K562 (cell line): Measurements from ENCODE around the gene IGFL1. TPM values are rescaled to one million over a fixed set of nuclear protein-coding genes. Genes with fewer than 3 reads are reported as not detected.

Experiments
- ATAC-seq: fragments of 200-7000 bp; cut with Tn5 transposase; 3 replicates; pipeline ENCODE4 v1.9.1; 2020; ENCODE audit warnings: moderate library complexity
- BruUV-seq: library from RNA; stranded (reverse); fragments of 400-500 nt; replicated peaks from 2 replicates; lab custom pipeline; 2021; lab: Mats Ljungman, UMichigan
- CTCF ChIA-PET: fragments of 300-600 bp; formaldehyde crosslinking; extraction: SDS; loops from one replicate; lab custom pipeline; 2021; ENCODE audit warnings: low intra/inter-chr PET ratio; lab: Yijun Ruan, JAX
- POLR2A ChIA-PET: fragments of 300-600, 350-650 bp; sonication (Branson Sonifier 250); formaldehyde crosslinking; extraction: SDS; loops from one replicate; lab custom pipeline; 2021; ENCODE audit warnings: antibody characterized with exemption, inconsistent platforms; lab: Yijun Ruan, JAX
- DNase-seq, 4 experiments: peaks; one replicate each; pipeline versions ENCODE4 v3.0.0 to v3.0.0-alpha.2; 2011 to 2018; ENCODE audit warnings: low spot score in 3 of 4, mixed read lengths in 3 of 4; ENCODE audit errors: extremely low read depth in 1 of 4
- FAIRE-seq: peaks from 2 replicates; lab custom pipeline; 2011; peaks lifted over from hg19 to GRCh38; lab: Jason Lieb, UNC
- H2AFZ ChIP-seq: 2 replicates; pipeline ENCODE4 v1.6.0; 2011; ENCODE audit warnings: low read depth, low read length, control low read depth, inconsistent platforms
- H3K27ac ChIP-seq: fragments of 200-600 bp; 3 replicates; pipeline ENCODE4 v1.8.0; 2011; ENCODE audit warnings: low read depth, mild to moderate bottlenecking, control low read depth, inconsistent platforms, low read length, moderate library complexity, mixed read lengths; ENCODE audit errors: extremely low read depth
- H3K27me3 ChIP-seq, 2 experiments: fragments of 300-600 bp in 1 of 2; 2 replicates in 1 of 2; 3 replicates in 1 of 2; pipeline versions ENCODE4 v1.6.0 to v1.8.0; 2011; ENCODE audit warnings: inconsistent platforms in 2 of 2, low read length in 2 of 2, mild to moderate bottlenecking in 1 of 2, mixed read lengths in 1 of 2, moderate library complexity in 1 of 2; ENCODE audit not compliant: control insufficient read depth in 2 of 2, insufficient read depth in 2 of 2
- H3K36me3 ChIP-seq: fragments of 300-600 bp; 3 replicates; pipeline ENCODE4 v1.8.0; 2011; ENCODE audit warnings: mild to moderate bottlenecking, low read length, inconsistent platforms; ENCODE audit not compliant: control insufficient read depth, insufficient read depth
- H3K4me1 ChIP-seq, 2 experiments: fragments of 200-600 bp in 1 of 2; replicated peaks in 1 of 2; 2 replicates in 1 of 2; 3 replicates in 1 of 2; pipeline versions ENCODE4 v1.5.1 to v1.8.0; 2011; ENCODE audit warnings: inconsistent platforms in 2 of 2, low read length in 2 of 2, mild to moderate bottlenecking in 1 of 2, mixed read lengths in 1 of 2, moderate library complexity in 1 of 2; ENCODE audit not compliant: control insufficient read depth in 2 of 2, insufficient read depth in 2 of 2
- H3K4me2 ChIP-seq: 2 replicates; pipeline ENCODE4 v1.6.1; 2011; ENCODE audit warnings: low read length, control low read depth, inconsistent platforms, mixed read lengths; ENCODE audit not compliant: insufficient read depth
- H3K4me3 ChIP-seq: fragments of 200-600 bp; sonication (generic), shearing (Covaris generic); 2 replicates; pipeline ENCODE4 v1.5.1; 2016; ENCODE audit warnings: control low read depth, inconsistent platforms
- H3K79me2 ChIP-seq: fragments of 200-600 bp; 3 replicates; pipeline ENCODE4 v1.8.0; 2011; ENCODE audit warnings: low read length, inconsistent platforms; ENCODE audit not compliant: control insufficient read depth, insufficient read depth
- H3K9ac ChIP-seq, 2 experiments: 2 replicates each; pipeline versions ENCODE4 v1.6.0 to v1.6.1; 2011; ENCODE audit warnings: low read depth in 2 of 2, low read length in 2 of 2, control low read depth in 1 of 2, inconsistent platforms in 1 of 2, mild to moderate bottlenecking in 1 of 2, mixed read lengths in 1 of 2; ENCODE audit not compliant: insufficient read depth in 1 of 2
- H3K9me1 ChIP-seq: one replicate; pipeline ENCODE4 v1.6.0; 2011; ENCODE audit warnings: inconsistent platforms, mild to moderate bottlenecking, low read length, moderate library complexity; ENCODE audit not compliant: control insufficient read depth, insufficient read depth
- H3K9me3 ChIP-seq: replicated peaks from 2 replicates; pipeline ENCODE4 v1.5.1; 2011; ENCODE audit warnings: low read depth, low read length, inconsistent platforms; ENCODE audit not compliant: control insufficient read depth, insufficient read depth
- H4K20me1 ChIP-seq: replicated peaks from 2 replicates; pipeline ENCODE4 v1.6.1; 2011; ENCODE audit warnings: low read length, inconsistent platforms, mixed read lengths; ENCODE audit not compliant: control insufficient read depth, insufficient read depth
- CBFA2T3 ChIP-seq: fragments of 450-650 bp; IDR thresholded peaks from 2 replicates; pipeline ENCODE4 v1.6.1; 2017
- HDAC1 ChIP-seq, 2 experiments: fragments of 450-650 bp; IDR thresholded peaks; 2 replicates each; pipeline ENCODE4 v1.6.1; 2016 to 2017; ENCODE audit warnings: inconsistent platforms in 1 of 2, mild to moderate bottlenecking in 1 of 2, moderate library complexity in 1 of 2
- MAFK ChIP-seq: IDR thresholded peaks from 2 replicates; pipeline ENCODE4 v1.6.1; 2011; ENCODE audit warnings: low read length, improper control_type of control experiment
- MED1 ChIP-seq: sonication (generic); formaldehyde crosslinking; IDR thresholded peaks from 2 replicates; pipeline ENCODE4 v1.8.1; 2023; ENCODE audit warnings: missing genetic modification reagents, borderline replicate concordance
- POU5F1 ChIP-seq: fragments of 150-350 bp; IDR thresholded peaks from 2 replicates; pipeline ENCODE4 v1.6.1; 2014; ENCODE audit warnings: borderline replicate concordance, low read length, low read depth, mild to moderate bottlenecking; ENCODE audit not compliant: partially characterized antibody
- PPARD ChIP-seq: fragments of 250-450 bp; sonication (Bioruptor Pico); IDR thresholded peaks from 2 replicates; pipeline ENCODE4 v1.8.0; 2022; ENCODE audit warnings: inconsistent platforms, mild to moderate bottlenecking, moderate library complexity
- RBM39 ChIP-seq: fragments of 200-400 bp; formaldehyde crosslinking; optimal IDR thresholded peaks from 2 replicates; pipeline ENCODE3; 2018; ENCODE audit warnings: low read depth, low read length
- SP1 ChIP-seq: sonication (generic); formaldehyde crosslinking; IDR thresholded peaks from 2 replicates; pipeline ENCODE4 v1.8.1; 2022; ENCODE audit warnings: mild to moderate bottlenecking, missing genetic modification reagents
- STAT5A ChIP-seq: IDR thresholded peaks from 2 replicates; pipeline ENCODE4 v1.6.1; 2012; ENCODE audit warnings: low read length, inconsistent platforms, borderline replicate concordance
- TAF7 ChIP-seq: fragments of 450-650 bp; IDR thresholded peaks from 2 replicates; pipeline ENCODE4 v1.6.1; 2016; ENCODE audit warnings: missing genetic modification characterization, missing compliant biosample characterization
- ZNF124 ChIP-seq: sonication (generic); formaldehyde crosslinking; IDR thresholded peaks from 2 replicates; pipeline ENCODE4 v1.8.1; 2022; ENCODE audit warnings: missing genetic modification reagents
- ZNF274 ChIP-seq: IDR thresholded peaks from 2 replicates; pipeline ENCODE4 v1.6.1; 2011; ENCODE audit warnings: low read depth, mild to moderate bottlenecking, low read length, moderate library complexity, borderline replicate concordance
- ZNF282 ChIP-seq: sonication (generic); formaldehyde crosslinking; IDR thresholded peaks from 2 replicates; pipeline ENCODE4 v1.8.1; 2023; ENCODE audit warnings: missing genetic modification reagents
- ZNF586 ChIP-seq: fragments of 450-650 bp; formaldehyde crosslinking; conservative IDR thresholded peaks from 2 replicates; pipeline ENCODE4 v1.4.0; 2020; ENCODE audit warnings: mild to moderate bottlenecking, moderate library complexity
- WGBS: fragments of 100-300 bp; shearing (Covaris generic); methylation state at CpG from one replicate; pipeline ENCODE4 v1.1.6; 2016; ENCODE audit warnings: low coverage, mixed read lengths; ENCODE audit not compliant: insufficient coverage; ENCODE audit errors: missing lambda C conversion rate; 5-methylcytosine and 5-hydroxymethylcytosine counted together
- in situ Hi-C: fragments of 300-500 bp; cut with MboI; formaldehyde crosslinking; loops from 4 replicates; pipeline ENCODE4 v1.15.0; 2018; ENCODE audit warnings: inconsistent platforms, mixed read lengths
- intact Hi-C: fragments of 100-400 bp; cut with micrococcal nuclease; formaldehyde crosslinking; loops from 2 replicates; pipeline ENCODE4 v1.14.2; 2022
- polyA plus RNA-seq, 8 experiments: library from polyadenylated mRNA; depleted of rRNA in 4 of 8; stranded (reverse) in 5 of 8; unstranded in 3 of 8; fragments of >200 nt; fragmentation: Nextera tagmentation in 2 of 8; fragmentation: Illumina TruSeq in 1 of 8; extraction: Ambion mirVana in 2 of 8; extraction: Trizol in 1 of 8; gene quantifications; 2 replicates each; pipeline versions ENCODE4 v1.2.1 to v1.2.3, GENCODE V29; 2011 to 2014; ENCODE audit warnings: inconsistent platforms in 1 of 8, missing spikeins in 1 of 8
- total RNA-seq, 7 experiments: library from RNA; depleted of rRNA in 6 of 7; stranded (reverse); fragments of >200 nt in 6 of 7; fragmentation: Illumina TruSeq in 2 of 7; extraction: Trizol in 2 of 7; gene quantifications; 2 replicates each; pipeline versions ENCODE4 v1.2.1 to v1.2.3, GENCODE V29; 2011 to 2021; ENCODE audit warnings: low replicate concordance in 1 of 7
- TF ChIP-seq, protein P1 (sequence below): sonication (generic); formaldehyde crosslinking; IDR thresholded peaks from 2 replicates; pipeline ENCODE4 v1.8.1; 2023; ENCODE audit warnings: mild to moderate bottlenecking, missing genetic modification reagents
- TF ChIP-seq, protein P2 (sequence below): fragments of 250-450 bp; sonication (Bioruptor Pico); IDR thresholded peaks from 2 replicates; pipeline ENCODE4 v1.4.0; 2020; ENCODE audit warnings: mild to moderate bottlenecking
- TF ChIP-seq, protein P3 (sequence below): sonication (generic); formaldehyde crosslinking; IDR thresholded peaks from 2 replicates; pipeline ENCODE4 v1.8.1; 2023; ENCODE audit warnings: missing genetic modification reagents, mild to moderate bottlenecking, borderline replicate concordance

IGFL1 gene
- total and polyA plus RNA-seq, 9 of the 15 experiments (the other 6 are each of a cell fraction or from before 2014, with no cell fraction given) = not detected

DNA sequence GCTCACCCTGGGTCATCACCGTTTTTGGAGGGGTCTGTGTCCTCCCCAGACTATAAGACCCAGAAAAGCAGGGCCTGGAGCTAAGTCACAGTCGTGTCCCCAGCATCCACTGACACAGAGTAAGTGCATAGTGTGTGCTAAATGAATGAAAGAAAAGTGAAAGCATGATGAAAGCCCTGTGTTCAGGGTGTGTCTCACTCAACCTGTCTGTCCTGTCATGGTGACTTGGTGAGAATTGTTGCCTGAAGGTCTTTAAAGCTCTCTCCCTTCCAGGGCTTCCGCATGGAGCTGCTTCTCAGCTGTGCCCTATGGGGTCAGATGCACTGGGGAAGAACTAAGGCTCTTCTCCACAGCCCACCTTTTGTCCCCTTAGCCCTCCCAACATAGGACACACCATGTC is 20.5 kb upstream of the IGFL1 start:
- Histone ChIP-seq H3K4me2 (peak overlapping the region; percentile 23; the same call in 1 of the 2 replicates), H3K79me2 (no peaks in the 10 kb centered on the region), H3K9me3 (no peaks in the 10 kb centered on the region; the same call in 1 of the 2 replicates), H3K4me3 (no peak overlapping the region), H3K27ac (no peak overlapping the region), H2AFZ (no peak overlapping the region), H3K9ac (no peak overlapping the region), H3K27me3 (peaks cover 8 to 21% of the 10 kb centered on the region in 2 experiments; a peak in 4 of 5 replicates), H3K9me1 (no peaks in the 10 kb centered on the region), H3K4me1 (peaks cover 3 to 7% of the 10 kb centered on the region in 2 experiments), H4K20me1 (no peaks in the 10 kb centered on the region; the same call in 1 of the 2 replicates), H3K36me3 (no peaks in the 10 kb centered on the region)
- DNase-seq (no peak), ATAC-seq (no peak), FAIRE-seq (no peak)
- ChIA-PET CTCF (no interaction called here), POLR2A (interaction anchor here (0.9 to 1.0 kb wide), 2 partner anchors 9 to 11 kb away, joined by 3 to 4 read pairs; no protein-coding TSS in a partner anchor)
- BruUV-seq = no TSS peak
- intact Hi-C loops (no loop called here), in situ Hi-C loops (no loop called here)
- 12% methylated on average over 3 of the region's 3 CpGs for WGBS
- TF ChIP-seq POU5F1 (no peak), PPARD (CRISPR knock-in tag) (no peak), ZNF274 (no peak), HDAC1 (IDR thresholded peaks at IDR 0.05) (no peak), STAT5A (no peak), RBM39 (no peak), CBFA2T3 (no peak), MED1 (no peak), ZNF282 (CRISPR knock-in tag) (no peak), TAF7 (tag) (no peak), ZNF124 (no peak), ZNF586 (CRISPR knock-in tag) (no peak), SP1 (0 out of 2 replicates have a peak, but pooled peaks have one; percentile 7), MAFK (peak; percentile 53; the same call in 1 of the 2 replicates)
- TF ChIP-seq, protein P1, sequence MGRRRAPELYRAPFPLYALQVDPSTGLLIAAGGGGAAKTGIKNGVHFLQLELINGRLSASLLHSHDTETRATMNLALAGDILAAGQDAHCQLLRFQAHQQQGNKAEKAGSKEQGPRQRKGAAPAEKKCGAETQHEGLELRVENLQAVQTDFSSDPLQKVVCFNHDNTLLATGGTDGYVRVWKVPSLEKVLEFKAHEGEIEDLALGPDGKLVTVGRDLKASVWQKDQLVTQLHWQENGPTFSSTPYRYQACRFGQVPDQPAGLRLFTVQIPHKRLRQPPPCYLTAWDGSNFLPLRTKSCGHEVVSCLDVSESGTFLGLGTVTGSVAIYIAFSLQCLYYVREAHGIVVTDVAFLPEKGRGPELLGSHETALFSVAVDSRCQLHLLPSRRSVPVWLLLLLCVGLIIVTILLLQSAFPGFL (CRISPR knock-in tag) = no peak
- TF ChIP-seq, protein P2, sequence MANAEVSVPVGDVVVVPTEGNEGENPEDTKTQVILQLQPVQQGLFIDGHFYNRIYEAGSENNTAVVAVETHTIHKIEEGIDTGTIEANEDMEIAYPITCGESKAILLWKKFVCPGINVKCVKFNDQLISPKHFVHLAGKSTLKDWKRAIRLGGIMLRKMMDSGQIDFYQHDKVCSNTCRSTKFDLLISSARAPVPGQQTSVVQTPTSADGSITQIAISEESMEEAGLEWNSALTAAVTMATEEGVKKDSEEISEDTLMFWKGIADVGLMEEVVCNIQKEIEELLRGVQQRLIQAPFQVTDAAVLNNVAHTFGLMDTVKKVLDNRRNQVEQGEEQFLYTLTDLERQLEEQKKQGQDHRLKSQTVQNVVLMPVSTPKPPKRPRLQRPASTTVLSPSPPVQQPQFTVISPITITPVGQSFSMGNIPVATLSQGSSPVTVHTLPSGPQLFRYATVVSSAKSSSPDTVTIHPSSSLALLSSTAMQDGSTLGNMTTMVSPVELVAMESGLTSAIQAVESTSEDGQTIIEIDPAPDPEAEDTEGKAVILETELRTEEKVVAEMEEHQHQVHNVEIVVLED (CRISPR knock-in tag) = no peak
- TF ChIP-seq, protein P3, sequence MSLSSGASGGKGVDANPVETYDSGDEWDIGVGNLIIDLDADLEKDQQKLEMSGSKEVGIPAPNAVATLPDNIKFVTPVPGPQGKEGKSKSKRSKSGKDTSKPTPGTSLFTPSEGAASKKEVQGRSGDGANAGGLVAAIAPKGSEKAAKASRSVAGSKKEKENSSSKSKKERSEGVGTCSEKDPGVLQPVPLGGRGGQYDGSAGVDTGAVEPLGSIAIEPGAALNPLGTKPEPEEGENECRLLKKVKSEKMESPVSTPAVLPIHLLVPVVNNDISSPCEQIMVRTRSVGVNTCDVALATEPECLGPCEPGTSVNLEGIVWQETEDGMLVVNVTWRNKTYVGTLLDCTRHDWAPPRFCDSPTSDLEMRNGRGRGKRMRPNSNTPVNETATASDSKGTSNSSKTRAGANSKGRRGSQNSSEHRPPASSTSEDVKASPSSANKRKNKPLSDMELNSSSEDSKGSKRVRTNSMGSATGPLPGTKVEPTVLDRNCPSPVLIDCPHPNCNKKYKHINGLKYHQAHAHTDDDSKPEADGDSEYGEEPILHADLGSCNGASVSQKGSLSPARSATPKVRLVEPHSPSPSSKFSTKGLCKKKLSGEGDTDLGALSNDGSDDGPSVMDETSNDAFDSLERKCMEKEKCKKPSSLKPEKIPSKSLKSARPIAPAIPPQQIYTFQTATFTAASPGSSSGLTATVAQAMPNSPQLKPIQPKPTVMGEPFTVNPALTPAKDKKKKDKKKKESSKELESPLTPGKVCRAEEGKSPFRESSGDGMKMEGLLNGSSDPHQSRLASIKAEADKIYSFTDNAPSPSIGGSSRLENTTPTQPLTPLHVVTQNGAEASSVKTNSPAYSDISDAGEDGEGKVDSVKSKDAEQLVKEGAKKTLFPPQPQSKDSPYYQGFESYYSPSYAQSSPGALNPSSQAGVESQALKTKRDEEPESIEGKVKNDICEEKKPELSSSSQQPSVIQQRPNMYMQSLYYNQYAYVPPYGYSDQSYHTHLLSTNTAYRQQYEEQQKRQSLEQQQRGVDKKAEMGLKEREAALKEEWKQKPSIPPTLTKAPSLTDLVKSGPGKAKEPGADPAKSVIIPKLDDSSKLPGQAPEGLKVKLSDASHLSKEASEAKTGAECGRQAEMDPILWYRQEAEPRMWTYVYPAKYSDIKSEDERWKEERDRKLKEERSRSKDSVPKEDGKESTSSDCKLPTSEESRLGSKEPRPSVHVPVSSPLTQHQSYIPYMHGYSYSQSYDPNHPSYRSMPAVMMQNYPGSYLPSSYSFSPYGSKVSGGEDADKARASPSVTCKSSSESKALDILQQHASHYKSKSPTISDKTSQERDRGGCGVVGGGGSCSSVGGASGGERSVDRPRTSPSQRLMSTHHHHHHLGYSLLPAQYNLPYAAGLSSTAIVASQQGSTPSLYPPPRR (CRISPR knock-in tag) = no peak
